ELR (cell line): Measurements from ENCODE around the gene FHL5.
A peak's percentile ranks its signal among the peaks of the same experiment; 100 is the strongest.
"Not testable (repeated sequence)": the region's sequence is repeated elsewhere in the genome, so short reads cannot be mapped to it uniquely, and the experiment has no call there.

Experiments used
- DNase-seq: peaks from one replicate; pipeline ENCODE4 v3.0.0-alpha.2; 2015; ENCODE audit warnings: low read depth

FHL5 gene

GRCh38 chr6:96562886-96563285 is at the start of gene FHL5:
TSS of gene FHL5 (plus strand) at chr6:96563128. CDS start at chr6:96603614, 40,486 bp downstream.
- no peak for DNase-seq

- DNase-seq, result peak; percentile 66
These were observed 42.5 kb upstream of the FHL5 start for GRCh38 chr6:96520171-96521115.

GRCh38 chr6:96521306-96521643 is 41.7 kb upstream of the FHL5 start:
- DNase-seq, result no peak

GRCh38 chr6:96521644-96522464 is 41.1 kb upstream of the FHL5 start, which contains the start of gene UFL1:
TSS of gene UFL1 (plus strand) at chr6:96521806. CDS start at chr6:96521874, 68 bp downstream.
- DNase-seq, result peak; percentile 95

GRCh38 chr6:96522465-96523009 is 40.4 kb upstream of the FHL5 start:
- peak; percentile 28 for DNase-seq

- no peak for DNase-seq
These were observed 34.7 kb upstream of the FHL5 start for GRCh38 chr6:96528193-96528592.

GRCh38 chr6:96532399-96532798 is 30.5 kb upstream of the FHL5 start:
- no peak for DNase-seq

GRCh38 chr6:96537726-96538125 is 25.2 kb upstream of the FHL5 start:
- DNase-seq, result no peak

- peak; percentile 35 for DNase-seq
These were observed 20.2 kb upstream of the FHL5 start for GRCh38 chr6:96542702-96543101.

- DNase-seq, result no peak
These were observed 17.0 kb upstream of the FHL5 start for GRCh38 chr6:96545882-96546281.

- no peak for DNase-seq
These were observed 15.3 kb upstream of the FHL5 start for GRCh38 chr6:96547654-96548053.

- no peak for DNase-seq
These were observed 8.4 kb upstream of the FHL5 start for GRCh38 chr6:96554558-96554957.

- DNase-seq, result not testable (repeated sequence)
These were observed 3.2 kb upstream of the FHL5 start for GRCh38 chr6:96559740-96560139.

GRCh38 chr6:96563853-96564252 is 925 bp downstream of the FHL5 start:
- no peak for DNase-seq

- DNase-seq, result no peak
These were observed 7.1 kb downstream of the FHL5 start for GRCh38 chr6:96570053-96570452.

- no peak for DNase-seq
These were observed 8.6 kb downstream of the FHL5 start for GRCh38 chr6:96571551-96571950.

- DNase-seq, result no peak
These were observed 12.4 kb downstream of the FHL5 start for GRCh38 chr6:96575359-96575758.

- no peak for DNase-seq
These were observed 13.3 kb downstream of the FHL5 start for GRCh38 chr6:96576221-96576620.

- no peak for DNase-seq
These were observed 19.1 kb downstream of the FHL5 start for GRCh38 chr6:96582021-96582420.

GRCh38 chr6:96582436-96582835 is 19.5 kb downstream of the FHL5 start:
- no peak for DNase-seq

- DNase-seq, result no peak
These were observed 41.5 kb downstream of the FHL5 start for GRCh38 chr6:96604420-96604819.

- no peak for DNase-seq
These were observed 45.1 kb downstream of the FHL5 start for GRCh38 chr6:96608074-96608473.

- DNase-seq, result no peak
These were observed 47.1 kb downstream of the FHL5 start for GRCh38 chr6:96610019-96610418.
